SK-N-SH (cell line): ENCODE data around the gene CARD8.

Experiments used
- CHD2 ChIP-seq: fragments of 150-350 bp; IDR thresholded peaks from 2 replicates; pipeline ENCODE4 v1.6.1; 2018; ENCODE audit warnings: low read length; ENCODE audit not compliant: partially characterized antibody
- CTCF ChIP-seq: fragments of 200-600 bp; sonication (generic); IDR thresholded peaks from 2 replicates; pipeline ENCODE4 v1.6.1; 2017; ENCODE audit warnings: antibody characterized with exemption, mild to moderate bottlenecking, moderate library complexity
- EP300 ChIP-seq, 2 experiments: IDR thresholded peaks; 2 replicates each; pipeline versions ENCODE4 v1.4.0 to v1.6.1; 2012; ENCODE audit warnings: borderline replicate concordance in 1 of 2, low read depth in 1 of 2, low read length in 1 of 2
- FOSL2 ChIP-seq: IDR thresholded peaks from 2 replicates; pipeline ENCODE4 v1.4.0; 2012; ENCODE audit warnings: low read depth, mild to moderate bottlenecking, moderate library complexity, borderline replicate concordance
- FOXM1 ChIP-seq: IDR thresholded peaks from 2 replicates; pipeline ENCODE4 v1.4.0; 2012; ENCODE audit warnings: low read depth, mild to moderate bottlenecking
- NFIC ChIP-seq: IDR thresholded peaks from 2 replicates; pipeline ENCODE4 v1.4.0; 2012; ENCODE audit warnings: borderline replicate concordance
- ZBTB33 ChIP-seq: IDR thresholded peaks from 2 replicates; pipeline ENCODE4 v1.4.0; 2012; ENCODE audit warnings: low read depth, borderline replicate concordance

- TF ChIP-seq EP300 (IDR thresholded peaks at IDR 0.05; ENCODE audit: borderline replicate concordance in 1 of 2, low read depth in 1 of 2, low read length in 1 of 2) (no peak), FOSL2 (no peak), FOXM1 (no peak), CHD2 (no peak), CTCF (no peak), NFIC (no peak), ZBTB33 (no peak)
These were observed 3.1 kb downstream of the CARD8 start for GRCh38 chr19:48252609-48253008.
